NCI-H1436 (cell line): ENCODE measurements around the gene ZNF836.

Experiments used
- DNase-seq: peaks from one replicate; lab custom pipeline; 2025; lab: John Stamatoyannopoulos, UW

ZNF836 gene

DNA sequence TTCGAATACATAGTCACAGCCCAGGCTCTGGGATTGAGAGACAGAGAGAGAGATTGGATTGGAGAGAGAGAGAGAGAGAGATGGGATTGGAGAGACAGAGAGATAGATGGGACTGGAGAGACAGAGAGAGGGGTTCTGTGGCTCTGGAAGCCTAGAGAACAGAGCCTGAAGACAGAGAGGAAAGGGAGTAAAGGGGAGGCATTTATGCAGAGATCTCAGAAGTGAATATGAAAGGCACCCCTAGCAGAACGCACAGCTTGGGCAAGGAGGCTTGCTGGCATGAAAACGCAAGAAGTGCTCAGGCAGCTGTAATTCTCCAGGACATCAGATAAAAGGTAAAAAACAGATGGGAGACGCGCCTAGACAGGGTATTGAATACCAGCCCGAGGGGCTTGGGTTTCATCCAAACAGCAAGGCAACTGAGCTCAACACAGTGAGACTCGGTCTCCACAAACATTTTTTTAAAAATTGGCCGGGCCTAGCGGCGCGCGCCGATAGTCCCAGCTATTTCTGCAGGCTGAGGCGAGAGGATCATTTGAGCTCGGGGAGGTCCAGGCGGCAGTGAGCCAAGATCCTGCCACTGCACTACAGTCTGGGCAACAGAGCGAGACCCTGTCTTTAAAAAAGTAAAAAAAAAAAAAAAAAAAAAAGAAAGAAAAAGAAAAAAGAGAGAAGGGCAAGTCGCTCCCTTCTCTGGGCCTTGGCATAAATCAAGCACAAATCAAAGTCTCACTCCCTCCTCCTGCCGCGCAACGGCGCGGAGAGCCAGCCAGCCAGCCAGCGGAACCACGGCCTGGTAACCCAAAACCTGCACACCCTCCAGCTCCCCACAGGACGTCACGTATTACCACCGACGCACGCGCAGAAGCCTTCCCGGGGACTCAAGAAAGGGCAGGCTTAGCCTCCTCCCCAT lies 17.7 kb upstream of the ZNF836 start:
- DNase-seq, result no peak

DNA sequence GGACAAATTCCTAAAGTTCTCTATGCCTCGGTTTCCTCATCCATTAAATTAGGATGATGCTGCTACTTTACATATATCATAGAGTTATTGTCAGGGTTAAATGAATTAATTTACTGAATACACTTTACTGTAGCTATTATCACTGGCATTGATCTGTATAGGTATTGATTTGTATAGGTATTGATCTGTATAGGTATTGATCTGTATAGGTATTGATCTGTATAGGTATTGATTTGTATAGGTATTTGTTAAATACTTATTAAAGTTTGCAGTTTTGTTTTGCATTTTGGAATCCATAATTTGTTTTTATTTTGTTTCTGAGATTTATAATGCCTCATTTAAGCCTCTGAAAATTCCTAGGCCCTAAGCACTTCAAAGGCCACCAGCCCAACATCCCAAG lies 16.0 kb upstream of the ZNF836 start:
- DNase-seq, result no peak

DNA sequence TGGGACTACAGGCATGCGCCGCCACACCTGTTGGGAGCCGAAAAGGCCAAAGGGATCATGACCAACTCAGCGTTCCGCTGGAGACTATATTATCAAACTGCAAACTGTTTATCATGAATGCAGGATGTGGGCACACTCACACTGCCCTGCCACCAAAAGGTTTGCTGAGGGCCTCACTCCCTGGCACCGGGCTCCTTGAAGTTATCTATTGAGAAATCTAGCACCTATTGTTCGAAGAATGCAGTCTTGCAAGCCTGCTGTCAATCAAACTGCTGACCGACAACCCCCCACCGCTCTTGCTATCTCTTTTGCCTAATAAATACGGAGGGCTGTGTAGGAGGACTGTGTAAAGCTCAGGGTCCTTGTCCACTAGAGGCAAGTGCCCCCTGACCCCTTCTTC lies 5.2 kb upstream of the ZNF836 start:
- no peak for DNase-seq

DNA sequence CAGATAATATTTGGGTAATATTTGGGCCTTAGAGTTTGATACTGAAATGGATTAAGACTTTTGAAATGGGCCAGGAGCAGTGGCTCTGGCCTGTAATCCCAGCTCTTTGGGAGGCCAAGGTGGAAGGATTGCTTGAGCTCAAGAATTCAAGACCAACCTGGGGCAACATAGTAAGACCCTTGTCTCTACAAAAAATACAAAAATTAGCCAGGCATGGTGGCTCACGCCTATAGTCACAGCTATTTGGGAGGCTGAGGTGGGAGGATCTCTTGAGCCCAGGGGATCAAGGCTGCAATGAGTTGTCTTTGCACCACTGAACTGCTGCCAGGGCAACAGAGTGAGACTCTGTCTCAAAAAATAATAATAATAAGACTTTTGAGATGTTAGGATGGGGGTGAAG lies 926 bp upstream of the ZNF836 start:
- DNase-seq, result no peak

- no peak for DNase-seq
Observed at GRCh38 chr19:52170863-52171320, 529 bp downstream of the ZNF836 start.

DNA sequence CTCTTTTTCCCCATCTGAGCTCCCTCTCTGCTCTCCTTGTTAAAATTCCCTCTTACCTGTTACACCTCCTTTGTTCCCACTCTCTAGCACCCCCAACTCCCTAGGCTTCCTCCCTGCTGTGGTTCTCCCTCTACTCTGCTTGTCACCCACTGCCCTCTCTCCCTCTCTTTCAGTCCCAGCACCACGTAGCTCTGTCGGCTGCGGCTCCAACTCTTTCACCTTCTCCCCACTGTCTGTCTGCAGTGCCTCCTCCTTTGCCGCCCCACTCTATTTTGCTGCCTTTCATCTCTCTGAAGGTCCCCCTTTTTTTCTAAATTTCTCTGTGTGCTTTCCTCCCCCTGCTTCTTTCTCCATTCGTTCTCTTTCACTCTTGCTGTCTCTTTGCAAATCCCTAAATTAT lies 1.1 kb downstream of the ZNF836 start:
- DNase-seq, result no peak

DNA sequence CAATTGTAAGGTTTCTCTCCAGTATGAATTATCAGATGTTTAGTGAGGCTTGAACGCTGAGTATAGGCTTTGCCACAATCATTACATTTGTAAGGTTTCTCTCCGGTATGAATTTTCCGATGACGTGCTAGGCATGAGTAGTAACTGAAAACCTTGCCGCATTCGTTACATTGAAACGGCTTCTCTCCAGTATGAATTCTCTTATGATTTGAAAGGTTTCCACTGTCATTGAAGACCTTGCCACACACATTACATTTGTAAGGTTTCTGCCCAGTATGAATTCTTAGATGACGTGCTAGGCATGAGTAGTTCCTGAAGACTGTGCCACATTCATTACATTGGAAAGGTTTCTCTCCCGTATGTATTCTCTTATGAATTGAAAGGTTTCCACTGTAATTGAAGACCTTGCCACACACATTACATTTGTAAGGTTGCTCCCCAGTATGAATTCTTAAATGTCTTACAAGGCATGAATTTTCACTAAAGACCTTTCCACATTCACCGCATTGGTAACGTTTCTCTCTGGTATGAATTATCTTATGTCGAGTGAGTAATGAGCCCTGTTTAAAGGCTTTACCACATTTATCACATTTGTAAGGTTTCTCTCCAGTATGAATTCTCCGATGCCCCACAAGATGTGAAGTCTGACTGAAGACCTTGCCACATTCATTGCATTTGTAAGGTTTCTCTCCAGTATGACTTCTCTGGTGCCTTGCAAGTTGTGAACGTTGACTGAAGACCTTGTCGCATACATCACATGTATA lies 15.6 kb downstream of the ZNF836 start:
- DNase-seq, result no peak

DNA sequence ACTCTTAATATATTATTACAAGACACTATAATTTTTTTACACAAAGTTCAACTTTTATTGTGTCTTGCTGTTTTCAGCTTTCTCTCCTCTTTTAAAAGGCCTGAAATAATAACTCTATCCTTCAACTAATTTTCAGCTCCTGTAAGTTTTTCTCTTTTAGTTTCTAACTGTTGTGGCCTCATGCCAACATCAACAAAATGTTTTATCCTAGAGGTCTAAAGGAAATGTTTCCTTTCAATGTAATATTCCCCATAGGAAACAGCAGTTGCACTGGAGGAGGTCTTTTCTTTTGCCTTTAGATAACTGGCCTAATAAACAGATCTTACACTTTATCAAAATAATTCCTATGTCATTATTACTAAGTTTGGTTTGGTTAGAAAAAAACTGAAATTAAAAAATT lies 23.2 kb downstream of the ZNF836 start:
- no peak for DNase-seq

GRCh38 chr19:52142001-52142595 lies 29.3 kb downstream of the ZNF836 start:
- DNase-seq, result no peak

GRCh38 chr19:52141203-52141602 lies 30.2 kb downstream of the ZNF836 start:
- no peak for DNase-seq

- DNase-seq, result peak; percentile 98
Observed at GRCh38 chr19:52140032-52140710, 31.2 kb downstream of the ZNF836 start.

DNA sequence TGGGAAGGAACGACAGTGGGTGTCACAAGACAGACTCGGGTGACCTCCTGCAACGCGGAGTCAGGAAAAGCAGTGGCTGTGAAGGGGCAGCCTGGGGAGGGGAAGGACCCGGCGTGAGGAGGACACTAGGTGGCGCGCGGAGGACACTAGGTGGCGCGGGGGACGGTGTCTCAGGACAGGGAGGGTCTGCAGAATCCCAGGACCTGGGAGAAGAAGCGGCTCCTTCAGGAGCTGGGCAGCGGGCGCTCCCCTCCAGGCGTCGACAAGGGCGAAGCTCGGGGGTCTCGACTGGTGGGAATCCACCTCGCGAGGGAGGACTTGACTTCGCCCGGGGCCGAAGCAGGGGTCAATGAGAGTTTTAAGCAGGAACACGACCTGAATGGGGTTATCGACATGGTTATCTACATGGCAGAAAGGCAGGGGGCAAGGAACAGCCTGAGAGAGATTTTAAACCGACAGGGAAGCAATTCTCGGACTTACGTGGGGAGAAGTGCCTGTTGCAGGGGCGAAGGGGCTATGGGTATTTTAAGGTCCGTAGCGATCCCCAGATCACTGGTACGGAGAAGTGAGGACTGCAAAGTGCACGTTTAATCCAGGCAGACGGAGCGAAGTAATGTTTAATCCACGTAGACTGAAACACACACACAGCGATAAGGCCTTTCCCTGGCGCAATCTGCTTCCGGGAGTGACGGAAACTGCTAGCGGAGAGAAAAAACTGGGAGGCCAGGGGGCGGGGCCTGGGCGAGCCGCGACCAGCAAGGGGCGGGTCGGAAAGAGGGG lies 32.0 kb downstream of the ZNF836 start, which contains the start of gene ZNF616:
Gene ZNF616, minus strand, starts transcription at position 687 of the 780 bp plus-strand sequence. CDS start 9,426 bp downstream, outside the sequence.
- peak; percentile 84 for DNase-seq

GRCh38 chr19:52138983-52139251 lies 32.5 kb downstream of the ZNF836 start:
- DNase-seq, result no peak

GRCh38 chr19:52138278-52138982 lies 33.0 kb downstream of the ZNF836 start:
- DNase-seq, result peak; percentile 45

GRCh38 chr19:52120286-52120685 lies 51.1 kb downstream of the ZNF836 start:
- no peak for DNase-seq

- DNase-seq, result no peak
Observed at GRCh38 chr19:52115526-52116053, 55.8 kb downstream of the ZNF836 start.

- DNase-seq, result no peak
Observed at GRCh38 chr19:52114691-52115090, 56.7 kb downstream of the ZNF836 start.

DNA sequence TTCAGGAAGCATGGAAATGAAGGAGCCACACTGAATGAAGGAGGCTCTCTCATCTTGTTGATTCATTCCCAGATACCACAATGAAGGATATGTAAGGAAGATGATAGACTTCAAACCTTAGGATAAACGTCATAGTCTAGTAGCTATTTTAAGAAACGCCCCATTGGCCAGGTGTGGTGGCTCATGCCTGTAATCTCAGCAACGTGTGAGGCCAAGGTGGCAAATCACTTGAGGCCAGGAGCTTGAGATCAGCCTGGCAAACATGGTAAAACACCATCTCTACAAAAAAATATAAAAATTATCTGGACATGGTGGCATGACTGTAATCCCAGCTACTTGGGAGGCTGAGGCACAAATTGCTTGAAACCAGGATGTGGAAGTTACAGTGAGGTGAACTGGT lies 58.8 kb downstream of the ZNF836 start:
- no peak for DNase-seq

DNA sequence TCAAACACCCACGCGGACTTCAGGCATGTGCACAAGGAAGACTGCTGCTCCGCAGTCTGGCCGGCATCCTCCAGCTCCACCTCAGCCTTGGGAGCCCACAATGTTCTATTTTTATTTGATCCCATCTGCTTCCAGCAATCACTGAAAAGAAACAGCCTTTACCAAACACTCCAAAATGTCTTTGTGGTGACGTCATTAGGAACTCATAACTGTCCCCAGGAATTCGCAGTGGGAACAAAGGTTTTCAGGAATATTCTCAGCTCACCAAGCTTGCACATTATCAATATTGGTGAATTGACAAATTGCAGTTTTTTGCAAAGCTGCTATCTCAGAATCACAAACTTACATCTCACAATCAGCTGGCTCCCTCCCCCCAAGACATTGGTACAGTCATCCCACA lies 60.6 kb downstream of the ZNF836 start:
- no peak for DNase-seq
